Stimulated activated CD8-positive, alpha-beta memory T cell treated with anti-CD3 and anti-CD28 coated beads, Interleukin-15, amount 100 ng/mL, for 48 hours (primary cell): ENCODE results near the gene DNAJA1.
"Not testable (repeated sequence)": the region's sequence is repeated elsewhere in the genome, so short reads cannot be mapped to it uniquely, and the experiment has no call there.

Experiments used
- DNase-seq, 2 donors: peaks; one replicate each; pipeline ENCODE4 v3.0.0-alpha.2; 2020; ENCODE audit warnings: low read depth in 2 of 2

DNAJA1 gene

DNA sequence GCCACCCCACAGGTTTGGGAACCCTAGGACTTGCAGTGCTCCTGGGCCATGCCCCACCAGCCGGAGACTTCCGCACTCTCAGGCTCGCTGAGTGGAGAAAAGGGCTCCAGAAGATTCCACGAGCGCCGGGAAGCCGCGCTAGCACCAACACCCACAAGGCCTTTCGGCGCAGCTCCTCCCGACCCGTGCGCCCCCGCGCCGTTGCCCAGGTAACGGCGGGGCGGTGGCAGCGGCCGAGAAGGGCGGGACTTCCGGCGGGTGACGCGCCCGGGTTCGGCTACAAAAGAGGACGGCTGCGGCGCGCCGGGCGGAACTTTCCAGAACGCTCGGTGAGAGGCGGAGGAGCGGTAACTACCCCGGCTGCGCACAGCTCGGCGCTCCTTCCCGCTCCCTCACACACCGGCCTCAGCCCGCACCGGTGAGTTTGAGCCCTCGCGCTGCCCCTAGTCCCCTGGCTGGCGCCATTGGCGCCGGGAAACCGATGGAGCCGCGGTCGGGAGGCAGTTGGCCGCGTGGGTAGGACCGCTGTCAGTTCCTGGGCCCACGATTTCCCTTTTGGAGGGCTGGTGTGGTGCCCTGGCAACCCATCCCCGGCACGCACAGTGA lies at the start of gene DNAJA1:
Gene DNAJA1, plus strand, starts transcription at position 308 of the 606 bp plus-strand sequence. CDS start 1,212 bp downstream, outside the sequence.
- DNase-seq = peak; percentile 92 to 94

DNA sequence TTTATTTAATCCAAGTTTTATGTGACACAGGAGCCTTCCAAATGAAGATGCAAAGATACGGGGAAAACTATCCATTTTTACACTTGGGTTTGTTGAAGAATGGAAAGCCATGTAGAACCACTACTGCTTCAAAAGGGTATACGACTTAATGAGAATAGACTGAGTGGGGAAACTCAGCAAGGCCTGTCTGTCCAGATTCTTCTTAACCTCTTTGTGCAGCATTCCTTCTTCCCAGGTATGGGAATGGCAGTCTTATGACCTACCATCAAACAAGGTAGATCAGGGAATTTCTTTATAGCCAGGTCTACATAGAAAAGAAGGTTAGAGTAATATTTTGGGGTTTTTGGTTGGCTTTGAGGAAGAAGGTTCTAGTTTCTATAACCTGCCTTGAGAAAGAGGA lies 47.0 kb upstream of the DNAJA1 start:
- DNase-seq = no peak

DNA sequence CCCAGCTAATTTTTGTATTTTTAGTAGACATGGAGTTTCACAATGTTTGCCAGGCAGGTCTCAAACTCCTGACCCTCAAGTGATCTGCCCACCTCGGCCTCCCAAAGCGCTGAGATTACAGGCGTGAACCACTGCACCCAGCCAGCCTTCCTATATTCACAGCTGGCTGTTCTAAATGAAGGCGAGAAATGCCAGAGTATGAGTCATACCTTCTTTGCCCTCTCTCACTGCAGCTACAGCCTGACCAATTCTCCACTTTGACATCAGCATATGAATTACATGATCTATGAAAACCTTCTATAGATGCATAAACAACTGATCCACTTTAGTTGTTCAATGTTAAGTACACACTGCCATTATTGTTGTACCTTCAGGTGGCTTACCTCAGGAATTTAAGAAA lies 38.1 kb upstream of the DNAJA1 start:
- DNase-seq = no peak

DNA sequence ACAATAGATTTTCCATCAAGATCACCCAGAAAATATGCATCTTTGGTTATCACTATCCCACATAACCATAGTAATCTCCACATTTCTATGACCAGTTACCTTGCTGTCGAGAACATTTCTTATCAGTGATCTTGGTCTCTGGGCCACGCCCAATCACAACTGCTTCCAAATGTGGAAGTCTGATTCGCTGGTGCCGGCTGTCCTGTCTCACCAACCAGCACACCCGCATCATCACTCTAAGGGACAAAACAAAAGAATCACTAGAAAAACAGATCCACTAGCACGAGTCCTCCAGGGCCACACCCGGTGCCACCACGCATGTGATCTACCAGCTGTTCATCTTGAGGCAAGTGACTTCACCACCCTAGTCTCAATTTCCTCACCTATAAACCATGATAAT lies 35.4 kb upstream of the DNAJA1 start:
- DNase-seq = no peak

DNA sequence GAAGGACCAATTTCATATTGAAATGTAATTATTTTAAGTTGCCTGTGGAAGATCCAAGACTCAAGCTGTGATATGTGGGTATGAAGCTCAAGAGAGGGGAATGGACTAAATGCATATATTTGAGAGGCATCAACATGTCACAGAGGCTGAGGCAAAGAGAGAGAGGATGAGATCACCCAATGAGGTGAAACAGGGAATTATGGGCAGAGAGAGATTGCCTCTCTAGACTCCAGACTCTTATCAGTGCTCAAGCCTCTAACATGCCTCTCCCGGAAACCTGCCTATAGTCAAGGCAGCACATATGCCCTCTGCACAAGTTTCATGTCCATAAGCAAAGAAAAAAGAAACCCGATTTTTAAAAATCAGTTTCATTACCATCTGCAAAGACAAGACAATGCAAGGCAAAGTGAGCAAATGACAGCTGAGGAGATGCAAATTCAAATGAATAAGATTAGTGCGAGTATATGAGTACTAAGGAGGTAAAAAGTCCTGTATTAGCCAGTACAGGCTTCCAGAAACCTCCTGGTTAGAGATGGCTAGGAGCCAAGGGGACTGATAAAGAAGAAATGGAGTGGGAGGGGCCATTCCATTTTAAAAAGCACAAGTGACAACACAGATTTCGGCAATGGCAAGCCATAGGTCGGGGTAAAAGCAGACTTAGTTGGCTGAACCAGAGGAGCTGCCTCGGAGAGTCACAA lies 33.0 kb upstream of the DNAJA1 start:
- DNase-seq = no peak

DNA sequence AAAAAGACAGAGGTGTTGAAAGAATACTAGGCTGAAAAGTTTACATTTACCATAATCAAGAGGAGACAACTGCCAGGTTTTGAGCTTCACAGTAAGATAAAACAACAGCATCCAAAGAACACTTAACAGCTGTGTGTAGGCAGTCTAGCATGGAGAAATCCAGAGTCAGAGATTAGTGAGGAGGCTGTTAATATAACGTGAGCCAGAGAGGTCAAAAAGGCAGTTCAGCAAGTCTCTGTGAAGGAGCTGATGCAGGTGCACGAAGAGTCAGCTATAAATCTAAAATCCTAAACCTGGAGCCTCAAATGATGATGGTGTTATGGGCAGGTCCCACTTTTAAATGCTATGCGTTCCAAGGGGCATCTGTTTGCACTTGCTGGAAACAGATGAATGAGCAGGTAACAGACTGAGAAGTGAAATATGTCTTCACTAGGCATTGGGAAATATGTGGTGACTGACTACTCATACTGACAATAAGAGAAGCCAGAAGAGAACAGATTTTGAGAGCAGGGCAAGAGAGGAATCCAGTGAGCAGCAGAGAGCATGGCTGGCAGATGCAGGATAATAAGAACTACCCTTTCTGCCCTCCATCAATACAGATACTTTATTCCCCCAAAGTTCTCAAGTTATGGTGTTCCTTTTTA lies 32.4 kb upstream of the DNAJA1 start:
- no peak for DNase-seq

DNA sequence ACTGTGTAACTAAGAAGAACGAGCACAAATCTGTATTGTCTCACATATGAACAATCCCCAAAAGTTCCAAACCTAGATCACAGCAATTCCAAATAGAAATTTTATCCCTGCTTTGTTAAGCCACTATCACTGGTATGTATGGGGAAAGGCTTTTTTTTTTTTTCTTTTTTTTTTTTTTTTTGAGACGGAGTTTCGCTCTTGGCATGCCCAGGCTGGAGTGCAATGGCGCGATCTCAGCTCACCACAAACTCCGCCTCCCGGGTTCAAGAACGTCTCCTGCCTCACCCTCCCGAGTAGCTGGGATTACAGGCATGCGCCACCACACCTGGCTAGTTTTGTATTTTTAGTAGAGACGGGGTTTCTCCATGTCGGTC lies 24.4 kb upstream of the DNAJA1 start:
- peak in 1 of 2 donors; percentile 17 for DNase-seq

DNA sequence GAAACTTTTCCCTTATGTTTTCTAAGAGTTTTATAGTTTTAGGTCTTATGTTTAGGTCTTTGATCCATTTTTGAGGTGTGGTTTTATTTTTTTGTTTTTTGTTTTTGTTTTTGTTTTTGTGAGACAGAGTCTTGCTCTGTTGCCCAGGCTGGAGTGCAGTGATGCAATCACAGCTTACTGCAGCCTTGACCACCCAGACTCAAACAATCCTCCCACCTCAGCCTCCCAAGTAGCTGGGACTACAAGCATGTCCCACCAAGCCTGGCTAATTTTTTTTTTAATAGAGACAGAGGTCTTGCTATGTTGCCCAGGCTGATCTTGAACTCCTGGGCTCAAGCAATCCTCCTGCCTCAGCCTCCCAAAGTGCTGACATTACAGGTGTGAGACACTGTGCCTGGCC lies 19.7 kb upstream of the DNAJA1 start:
- DNase-seq = not testable (repeated sequence)

DNA sequence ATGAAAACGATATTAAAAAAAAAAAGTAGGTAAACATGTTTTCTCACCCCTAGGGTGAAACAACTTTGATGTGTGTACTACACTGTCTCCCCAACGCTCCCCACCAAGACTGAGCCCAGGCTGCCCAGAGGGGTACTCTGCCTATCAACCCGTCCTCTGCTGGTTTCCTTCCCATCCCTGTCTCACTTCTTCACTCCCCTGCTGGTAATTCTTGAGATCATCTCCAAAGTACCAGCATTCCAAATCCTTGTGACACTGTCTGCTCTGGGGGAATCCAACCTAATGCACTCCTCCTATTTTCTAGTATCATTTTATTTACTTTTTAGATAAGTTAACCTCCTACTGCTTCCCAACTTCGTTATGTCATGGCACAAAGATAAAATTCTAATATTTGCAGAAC lies 17.3 kb upstream of the DNAJA1 start:
- DNase-seq = no peak

DNA sequence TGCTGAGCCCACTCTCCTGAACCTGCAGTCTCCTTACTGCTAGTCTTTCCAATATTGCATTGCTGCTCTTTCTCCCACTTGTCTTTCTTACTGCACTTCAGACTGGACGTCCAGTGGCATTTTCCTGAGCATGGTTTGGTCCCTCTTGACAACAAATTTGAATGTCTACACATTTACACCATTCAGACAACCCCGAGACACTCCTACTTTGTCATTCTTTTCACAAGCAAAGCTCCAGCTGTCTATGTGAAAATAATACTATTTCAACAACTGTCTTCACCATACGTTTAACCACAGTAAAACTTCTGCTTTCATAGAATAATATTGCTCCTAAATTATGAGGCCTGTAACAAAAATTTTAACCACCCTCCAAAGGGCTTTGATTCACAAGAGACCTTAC lies 13.2 kb upstream of the DNAJA1 start:
- DNase-seq = no peak

DNA sequence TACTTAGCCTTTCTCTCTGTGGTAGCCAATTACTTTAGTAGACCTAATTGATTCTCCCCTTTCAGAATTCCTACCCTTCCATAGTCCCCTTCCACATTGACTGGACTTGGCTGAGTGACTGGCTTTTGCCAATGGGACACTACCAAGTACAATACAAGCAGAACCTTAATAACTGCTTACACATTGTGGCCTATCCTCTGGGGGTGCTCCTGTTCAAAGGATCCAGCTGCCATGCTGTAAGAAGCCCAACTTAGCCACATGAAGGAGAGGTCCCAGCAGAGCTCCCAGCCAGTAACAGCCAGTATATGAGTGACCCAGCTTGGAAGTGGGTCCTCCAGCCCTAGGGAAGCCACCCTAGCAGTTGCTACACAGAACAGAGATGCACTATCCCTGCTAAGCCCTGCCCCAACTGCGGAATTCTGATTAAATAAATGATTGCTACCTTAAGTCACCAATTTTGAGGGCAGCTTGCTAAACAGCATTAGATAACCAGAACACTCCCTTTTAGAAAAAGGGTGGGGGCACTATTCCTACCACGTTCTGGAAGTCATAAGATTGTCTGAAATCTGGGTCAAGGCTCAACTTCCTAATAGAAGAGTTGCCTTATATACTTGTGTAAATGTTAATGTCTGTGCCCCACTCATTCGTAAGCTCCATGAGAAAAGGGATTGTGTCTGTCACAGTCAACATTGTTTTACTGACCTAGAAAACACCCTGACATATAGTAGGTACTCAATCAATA lies 12.6 kb upstream of the DNAJA1 start:
- no peak for DNase-seq

DNA sequence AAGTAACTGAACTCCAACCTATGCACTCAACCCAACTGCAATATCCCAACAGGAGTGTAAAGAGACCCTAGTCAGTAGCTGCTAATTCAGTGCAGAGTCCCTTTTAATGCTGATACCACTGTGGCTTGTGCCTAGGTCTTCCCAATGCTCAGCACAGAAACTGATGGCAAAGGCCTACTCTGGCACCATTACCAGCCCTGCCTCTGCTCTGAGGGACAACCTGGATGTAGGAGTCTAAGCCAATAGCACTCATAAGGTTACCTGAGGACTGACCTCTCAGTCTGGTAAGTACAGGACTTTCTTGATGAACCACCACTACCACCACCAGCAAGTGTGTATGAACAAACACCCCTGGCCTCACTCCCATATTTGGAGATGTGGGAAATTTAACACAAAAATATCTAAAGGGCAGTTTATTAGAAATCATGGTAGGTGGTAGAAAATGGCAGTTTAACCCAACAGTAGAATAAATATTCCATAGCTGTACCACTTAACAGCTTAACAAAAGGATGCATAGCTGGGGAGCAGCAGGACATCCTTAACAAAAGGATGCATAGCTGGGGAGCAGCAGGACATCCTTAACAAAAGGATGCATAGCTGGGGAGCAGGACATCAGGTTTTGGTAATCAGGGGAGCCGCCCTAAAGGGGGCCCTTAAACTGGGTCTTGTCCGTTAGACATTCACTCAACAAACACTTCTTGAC lies 11.0 kb upstream of the DNAJA1 start:
- no peak for DNase-seq

DNA sequence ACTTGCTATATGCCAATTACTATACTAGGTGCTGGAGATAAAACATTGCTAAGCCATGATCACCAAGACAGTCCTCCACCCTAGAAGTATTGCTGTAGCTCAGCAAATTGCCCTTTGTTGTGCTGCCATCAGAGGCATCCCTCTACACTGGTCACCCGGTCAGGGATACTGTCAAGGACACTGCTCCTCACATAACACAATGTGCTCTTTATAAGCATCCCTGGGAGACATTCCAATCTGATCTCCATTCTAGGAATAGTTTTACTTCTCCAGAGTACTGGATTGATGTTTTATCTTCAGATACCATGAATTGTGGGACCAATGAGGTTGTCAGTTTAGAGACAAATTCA lies 10.4 kb upstream of the DNAJA1 start:
- DNase-seq = no peak

DNA sequence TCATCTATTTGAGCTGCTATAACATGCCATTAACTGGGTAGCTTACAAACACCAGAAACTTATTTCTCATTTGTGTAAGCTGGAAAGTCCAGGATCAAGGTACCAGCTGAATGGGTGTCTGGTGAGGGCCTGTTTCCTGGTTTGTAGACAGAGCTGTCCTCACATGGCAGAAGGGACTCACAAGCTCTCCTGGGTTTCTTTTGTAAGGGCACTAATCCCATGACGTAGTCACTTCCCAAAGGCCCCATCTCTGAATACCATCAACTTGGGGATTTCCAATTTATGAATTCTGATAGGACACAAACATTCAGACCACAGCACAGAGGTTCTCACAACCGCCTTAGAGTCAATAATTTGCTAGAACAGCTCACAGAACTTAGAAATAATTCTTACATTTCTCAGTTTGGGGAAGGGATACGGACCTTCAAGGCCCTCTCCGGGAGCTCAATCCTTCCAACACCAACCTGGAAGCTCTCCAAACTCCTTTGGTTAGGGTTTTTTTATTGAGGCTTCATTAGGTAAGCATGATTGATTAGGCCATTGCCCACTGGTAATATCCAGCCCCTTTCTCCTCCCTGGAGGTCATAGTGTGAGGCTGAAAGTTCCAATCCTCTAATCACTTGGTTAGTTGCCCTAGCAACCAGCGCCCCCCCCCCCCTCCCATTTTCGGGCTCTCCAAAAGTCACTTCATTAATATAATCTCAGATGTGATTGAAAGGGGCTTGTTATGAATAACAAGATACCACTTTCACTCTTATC lies 7.6 kb upstream of the DNAJA1 start:
- DNase-seq = no peak

DNA sequence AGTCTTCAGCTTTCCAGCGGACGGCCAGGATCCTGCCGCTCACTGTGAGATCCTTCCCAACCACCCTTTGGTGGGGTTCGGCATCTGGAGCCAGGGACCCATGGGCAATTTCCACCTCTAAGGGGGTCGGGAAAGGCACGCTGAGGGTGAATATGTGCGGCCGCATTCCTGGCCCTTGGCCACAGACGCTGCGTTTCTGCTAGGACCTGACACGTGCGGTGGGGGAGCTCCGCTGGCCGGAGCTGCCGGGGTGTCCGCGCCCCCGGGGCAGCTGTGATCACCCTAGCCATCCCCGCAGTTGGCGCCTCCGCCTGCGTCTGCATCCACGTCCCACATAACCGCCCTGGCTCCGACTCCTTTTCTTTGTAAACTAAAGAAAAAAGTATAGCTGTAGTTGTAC lies 5.3 kb upstream of the DNAJA1 start:
- no peak for DNase-seq

DNA sequence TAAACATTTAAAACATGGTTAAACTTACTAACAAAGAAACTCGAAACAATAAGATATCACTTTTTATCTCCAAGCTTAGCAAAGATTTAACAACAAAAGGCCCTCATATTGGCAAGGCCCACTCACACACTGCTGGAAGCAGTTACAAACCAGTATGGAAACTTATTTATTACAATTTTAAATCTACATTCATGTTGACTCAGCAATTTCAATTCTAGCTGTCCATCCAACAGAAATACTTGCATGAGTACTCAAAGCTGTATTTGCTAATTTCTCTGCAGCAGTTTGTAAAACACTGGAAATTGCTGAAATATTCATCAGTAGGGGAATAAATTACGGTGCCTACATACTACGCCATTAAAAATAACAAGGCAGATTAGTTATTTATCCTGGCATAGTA lies 2.8 kb upstream of the DNAJA1 start:
- DNase-seq = no peak

DNA sequence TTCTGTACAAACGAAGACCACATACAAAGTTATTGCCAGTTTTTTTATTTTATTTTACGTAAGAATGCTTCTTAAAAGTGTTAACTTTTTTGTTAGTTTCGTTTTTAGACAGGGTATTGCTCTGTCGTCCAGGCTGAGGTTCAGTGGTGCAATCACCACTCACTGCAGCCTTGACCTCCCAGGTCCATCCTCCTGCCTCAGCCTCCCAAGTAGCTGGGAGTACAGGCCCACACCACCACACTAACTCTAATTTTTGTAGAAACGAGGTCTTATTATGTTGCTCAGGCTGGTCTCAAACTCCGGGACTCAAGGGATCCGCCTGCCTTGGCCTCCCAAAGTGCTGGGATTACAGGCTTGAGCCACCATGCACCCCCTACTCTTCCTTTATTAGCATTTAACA lies 2.3 kb upstream of the DNAJA1 start:
- DNase-seq = no peak

DNA sequence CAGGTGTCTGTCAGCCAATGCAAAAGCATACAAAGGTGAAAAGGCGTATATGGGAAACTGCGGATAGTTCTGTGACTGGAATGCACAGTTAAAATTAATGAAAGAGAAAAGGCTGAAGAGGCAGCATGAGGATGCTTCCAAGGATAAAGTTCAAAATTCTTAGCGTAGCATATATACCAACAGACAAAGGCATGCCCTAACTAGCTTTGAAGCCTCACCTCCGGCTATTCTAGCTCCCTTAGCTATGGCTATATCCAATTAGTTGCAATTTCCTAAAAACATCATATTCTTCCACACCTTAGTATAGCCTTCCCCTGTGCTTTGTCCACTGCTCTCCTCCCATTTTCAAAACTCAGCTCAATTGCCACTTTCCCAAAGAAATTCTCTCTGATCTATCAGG lies 1.4 kb upstream of the DNAJA1 start:
- no peak for DNase-seq

DNA sequence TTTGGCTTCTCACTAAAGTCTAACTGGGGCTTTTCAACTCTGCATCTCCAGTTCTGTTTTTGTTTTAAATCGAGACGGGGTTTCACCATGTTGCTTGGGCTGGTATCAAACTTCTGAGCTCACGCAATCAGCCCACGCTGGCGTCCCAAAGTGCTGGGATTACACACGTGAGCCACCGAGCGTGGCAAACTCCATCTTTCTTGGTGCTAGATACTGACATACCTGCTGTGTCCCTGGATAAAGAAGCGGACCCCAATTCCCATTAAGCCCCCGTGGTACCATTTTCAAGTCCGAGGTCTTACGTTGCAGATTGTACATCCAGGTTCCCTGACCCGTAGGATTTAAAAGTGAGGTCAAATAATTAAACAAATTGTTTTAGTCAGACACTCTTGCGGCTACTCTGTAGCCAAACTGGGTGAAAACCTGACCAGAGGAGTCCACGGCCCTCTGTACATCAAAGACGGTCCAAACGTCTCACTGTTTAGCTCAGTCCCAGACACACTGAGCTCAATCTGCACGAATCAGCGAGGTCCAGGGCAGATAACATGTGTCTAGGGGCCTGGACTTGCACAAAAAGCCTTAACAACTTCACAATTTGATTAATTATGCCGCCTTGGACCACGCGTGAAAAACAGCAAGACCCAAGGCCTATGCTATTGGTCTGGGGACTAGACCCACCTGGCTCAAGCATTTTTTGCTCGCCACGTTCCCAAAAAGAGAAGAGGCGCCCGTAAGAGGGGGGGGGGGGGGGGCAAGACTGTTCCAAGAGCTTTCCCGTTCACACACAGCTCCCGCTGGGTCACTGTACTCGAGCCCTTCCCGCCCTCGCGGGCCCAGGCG lies 727 bp upstream of the DNAJA1 start:
- DNase-seq = no peak

DNA sequence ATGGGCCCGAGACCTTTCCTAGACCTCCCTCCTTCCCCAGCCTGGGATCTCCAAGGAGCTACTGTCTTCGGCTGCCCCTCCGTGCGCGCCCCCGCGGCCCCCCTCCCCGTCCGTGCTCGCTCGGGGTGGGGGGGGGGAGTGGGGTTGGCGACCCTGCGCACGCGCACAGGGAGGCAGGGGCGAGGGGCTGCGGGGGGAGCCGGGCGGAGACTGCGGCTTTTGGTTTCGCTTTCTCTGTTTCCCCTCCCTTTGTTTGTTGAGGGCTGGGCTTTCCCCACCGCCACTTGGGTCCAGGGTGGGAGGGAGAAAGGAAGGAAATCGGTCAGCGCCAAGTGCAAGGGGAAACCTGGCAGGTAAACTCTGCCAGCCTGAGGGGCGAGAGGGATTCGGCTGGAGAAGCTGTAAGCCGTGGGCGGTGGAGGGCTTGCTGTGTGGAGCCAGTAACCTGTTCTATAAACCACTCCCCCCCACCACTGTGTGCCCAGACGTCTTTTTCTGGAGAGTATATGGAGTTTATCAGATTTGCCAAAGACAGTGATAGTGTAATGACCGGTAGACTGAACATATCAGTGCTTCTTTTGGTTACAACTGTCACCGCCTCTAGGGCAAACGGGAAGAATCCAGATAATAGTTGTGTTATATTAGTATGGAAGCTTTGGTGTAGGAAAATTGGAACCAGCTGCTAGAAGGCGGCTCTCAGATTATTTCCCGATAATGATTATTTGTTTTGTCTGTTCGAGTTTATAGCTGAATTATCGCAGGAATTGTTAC lies 684 bp downstream of the DNAJA1 start:
- peak; percentile 64 to 73 for DNase-seq
